ENCODE results near the gene GPR183.

The GPR183 gene

GRCh38 chr13:99297331-99297730 lies 9.9 kb downstream of the GPR183 start:
- no peak for DNase-seq (ENCODE audit: low read depth)
- TF ChIP-seq, protein P1, sequence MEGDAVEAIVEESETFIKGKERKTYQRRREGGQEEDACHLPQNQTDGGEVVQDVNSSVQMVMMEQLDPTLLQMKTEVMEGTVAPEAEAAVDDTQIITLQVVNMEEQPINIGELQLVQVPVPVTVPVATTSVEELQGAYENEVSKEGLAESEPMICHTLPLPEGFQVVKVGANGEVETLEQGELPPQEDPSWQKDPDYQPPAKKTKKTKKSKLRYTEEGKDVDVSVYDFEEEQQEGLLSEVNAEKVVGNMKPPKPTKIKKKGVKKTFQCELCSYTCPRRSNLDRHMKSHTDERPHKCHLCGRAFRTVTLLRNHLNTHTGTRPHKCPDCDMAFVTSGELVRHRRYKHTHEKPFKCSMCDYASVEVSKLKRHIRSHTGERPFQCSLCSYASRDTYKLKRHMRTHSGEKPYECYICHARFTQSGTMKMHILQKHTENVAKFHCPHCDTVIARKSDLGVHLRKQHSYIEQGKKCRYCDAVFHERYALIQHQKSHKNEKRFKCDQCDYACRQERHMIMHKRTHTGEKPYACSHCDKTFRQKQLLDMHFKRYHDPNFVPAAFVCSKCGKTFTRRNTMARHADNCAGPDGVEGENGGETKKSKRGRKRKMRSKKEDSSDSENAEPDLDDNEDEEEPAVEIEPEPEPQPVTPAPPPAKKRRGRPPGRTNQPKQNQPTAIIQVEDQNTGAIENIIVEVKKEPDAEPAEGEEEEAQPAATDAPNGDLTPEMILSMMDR (IDR thresholded peaks at IDR 0.05; ENCODE audit: insufficient read depth, low read depth, low read length, missing control alignments), result no peak
- no peak overlapping the region for H3K4me3 ChIP-seq (ENCODE audit: low read length)

- no peak for DNase-seq (ENCODE audit: low read depth)
- TF ChIP-seq, protein P1 (IDR thresholded peaks at IDR 0.05; ENCODE audit: insufficient read depth, low read depth, low read length, missing control alignments), result no peak
- no peak overlapping the region for H3K4me3 ChIP-seq (ENCODE audit: low read length)
Measured at GRCh38 chr13:99296398-99296797, 10.8 kb downstream of the GPR183 start.

GRCh38 chr13:99295488-99296252 lies 11.5 kb downstream of the GPR183 start:
- no peak overlapping the region for H3K4me3 ChIP-seq (ENCODE audit: low read length)

GRCh38 chr13:99294958-99295357 lies 12.2 kb downstream of the GPR183 start:
- TF ChIP-seq, protein P1 (IDR thresholded peaks at IDR 0.05; ENCODE audit: insufficient read depth, low read depth, low read length, missing control alignments), result no peak
- DNase-seq (ENCODE audit: low read depth), result no peak
- H3K4me3 ChIP-seq (ENCODE audit: low read length), result no peak overlapping the region

More at GRCh38 chr13:99295488-99296252, 11.5 kb downstream of the GPR183 start:
- no peak for DNase-seq (ENCODE audit: low read depth)
- TF ChIP-seq, protein P1 (IDR thresholded peaks at IDR 0.05; ENCODE audit: insufficient read depth, low read depth, low read length, missing control alignments), result no peak

- TF ChIP-seq, protein P1 (IDR thresholded peaks at IDR 0.05; ENCODE audit: insufficient read depth, low read depth, low read length, missing control alignments), result no peak
- DNase-seq (ENCODE audit: low read depth), result no peak
- no peak overlapping the region for H3K4me3 ChIP-seq (ENCODE audit: low read length)
Measured at GRCh38 chr13:99294198-99294597, 13.0 kb downstream of the GPR183 start.

DNA sequence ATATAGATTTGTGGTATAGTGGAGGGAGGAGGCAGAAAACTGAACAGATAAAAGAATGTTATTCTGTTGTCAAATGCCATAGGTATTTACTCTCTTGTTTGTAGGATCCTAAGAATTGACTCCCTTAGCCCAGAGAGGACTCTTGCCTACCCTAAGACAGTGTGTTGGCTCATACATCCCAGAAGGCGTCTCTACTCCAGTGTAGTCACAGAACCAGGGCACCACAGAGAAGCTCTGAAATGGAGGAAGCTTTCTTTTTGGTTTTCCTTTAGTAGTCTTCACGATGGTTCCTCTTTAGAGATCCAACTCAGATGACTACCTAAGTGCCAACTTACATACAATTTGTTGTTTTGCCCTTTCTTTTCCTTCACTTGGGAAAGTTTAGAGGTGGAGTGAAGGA lies 14.0 kb downstream of the GPR183 start:
- TF ChIP-seq, protein P1 (IDR thresholded peaks at IDR 0.05; ENCODE audit: insufficient read depth, low read depth, low read length, missing control alignments), result no peak
- H3K4me3 ChIP-seq (ENCODE audit: low read length), result no peak overlapping the region
- no peak for DNase-seq (ENCODE audit: low read depth)

DNA sequence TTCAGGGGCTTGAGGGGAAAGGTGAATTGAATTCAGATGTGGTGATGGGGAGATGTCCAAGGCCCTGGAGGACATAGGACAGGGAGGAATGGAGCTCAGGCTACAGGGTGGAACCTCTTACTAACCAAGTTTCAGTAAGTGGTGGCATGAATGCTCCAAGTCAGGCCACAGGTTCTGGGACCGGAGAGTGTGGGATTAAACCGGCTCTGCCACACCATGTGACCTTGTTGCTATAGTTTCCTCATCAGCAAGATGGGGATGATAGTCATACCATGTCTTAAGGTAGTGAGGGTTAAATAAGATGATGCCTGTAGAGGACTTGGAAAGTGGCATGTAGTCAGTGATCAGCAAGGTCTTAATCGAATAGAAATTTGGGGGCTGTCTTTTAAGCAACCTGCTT lies 16.3 kb downstream of the GPR183 start:
- DNase-seq (ENCODE audit: low read depth), result no peak
- TF ChIP-seq, protein P1 (IDR thresholded peaks at IDR 0.05; ENCODE audit: insufficient read depth, low read depth, low read length, missing control alignments), result no peak
- H3K4me3 ChIP-seq (ENCODE audit: low read length), result no peak overlapping the region

Measured in epithelial cell of esophagus (primary cell).